Measurements from ENCODE around the gene KAT6B.

Gene KAT6B

DNA sequence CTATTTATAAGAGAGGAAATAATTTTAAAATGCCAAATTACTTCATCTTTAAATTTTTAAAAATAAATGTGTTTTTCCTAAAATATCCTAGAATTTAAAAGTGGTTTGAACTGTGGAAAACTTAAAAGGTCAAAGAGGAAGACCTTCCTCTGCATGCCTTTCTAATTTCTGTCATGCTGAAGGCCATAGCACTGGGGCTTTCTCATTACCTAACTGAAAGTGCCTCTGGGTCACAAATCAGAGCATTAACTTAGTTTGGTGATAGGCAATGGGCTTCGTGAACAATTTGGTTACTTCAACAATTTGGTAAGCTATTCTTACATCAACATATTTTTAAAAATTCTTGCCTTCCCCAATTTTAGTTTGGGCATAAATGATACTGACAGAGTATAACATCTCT, 184.8 kb downstream of the KAT6B start:
- no peak overlapping the region for H3K4me2 ChIP-seq (ENCODE audit: low read length)
- no peak overlapping the region for H3K4me3 ChIP-seq (ENCODE audit: low read depth, low read length)
- no peak overlapping the region for H3K27ac ChIP-seq
- H3K9me3 ChIP-seq (ENCODE audit: control insufficient read depth, low read length): no peaks in the 10 kb centered on the region
- H3K36me3 ChIP-seq (ENCODE audit: control insufficient read depth, insufficient read depth, low read length): no peaks in the 10 kb centered on the region
- peaks cover 8% of the 10 kb centered on the region for H3K4me1 ChIP-seq
- H3K79me2 ChIP-seq: peaks cover 9% of the 10 kb centered on the region
- TF ChIP-seq, protein P1, sequence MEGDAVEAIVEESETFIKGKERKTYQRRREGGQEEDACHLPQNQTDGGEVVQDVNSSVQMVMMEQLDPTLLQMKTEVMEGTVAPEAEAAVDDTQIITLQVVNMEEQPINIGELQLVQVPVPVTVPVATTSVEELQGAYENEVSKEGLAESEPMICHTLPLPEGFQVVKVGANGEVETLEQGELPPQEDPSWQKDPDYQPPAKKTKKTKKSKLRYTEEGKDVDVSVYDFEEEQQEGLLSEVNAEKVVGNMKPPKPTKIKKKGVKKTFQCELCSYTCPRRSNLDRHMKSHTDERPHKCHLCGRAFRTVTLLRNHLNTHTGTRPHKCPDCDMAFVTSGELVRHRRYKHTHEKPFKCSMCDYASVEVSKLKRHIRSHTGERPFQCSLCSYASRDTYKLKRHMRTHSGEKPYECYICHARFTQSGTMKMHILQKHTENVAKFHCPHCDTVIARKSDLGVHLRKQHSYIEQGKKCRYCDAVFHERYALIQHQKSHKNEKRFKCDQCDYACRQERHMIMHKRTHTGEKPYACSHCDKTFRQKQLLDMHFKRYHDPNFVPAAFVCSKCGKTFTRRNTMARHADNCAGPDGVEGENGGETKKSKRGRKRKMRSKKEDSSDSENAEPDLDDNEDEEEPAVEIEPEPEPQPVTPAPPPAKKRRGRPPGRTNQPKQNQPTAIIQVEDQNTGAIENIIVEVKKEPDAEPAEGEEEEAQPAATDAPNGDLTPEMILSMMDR (IDR thresholded peaks at IDR 0.05): no peak
- H2AFZ ChIP-seq: no peak overlapping the region
- H3K9ac ChIP-seq: no peak overlapping the region
- no peaks in the 10 kb centered on the region for H3K27me3 ChIP-seq (ENCODE audit: control insufficient read depth, insufficient read depth, low read length)

DNA sequence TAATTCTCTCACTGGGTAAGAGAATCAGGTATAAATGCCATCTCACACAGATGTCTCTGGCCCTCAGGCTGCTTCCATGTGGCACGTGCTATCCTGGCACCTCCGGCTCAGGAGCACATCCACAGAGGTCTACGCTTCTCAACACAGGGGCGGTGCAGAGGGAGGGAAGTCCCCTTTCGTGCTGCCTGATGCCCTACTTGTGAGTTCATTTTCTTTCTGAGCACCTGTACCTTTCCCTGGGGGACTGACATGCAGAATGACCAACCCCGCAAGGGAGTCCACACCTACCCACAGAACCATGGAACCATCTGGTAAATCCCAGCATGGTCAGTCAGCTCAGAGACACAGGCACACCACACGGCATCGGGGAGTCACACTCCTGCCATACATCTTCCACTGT, 186.1 kb downstream of the KAT6B start:
- Histone ChIP-seq H3K4me1 (peaks cover 8% of the 10 kb centered on the region), H3K27me3 (ENCODE audit: control insufficient read depth, insufficient read depth, low read length) (no peaks in the 10 kb centered on the region), H3K4me2 (ENCODE audit: low read length) (no peak overlapping the region)

DNA sequence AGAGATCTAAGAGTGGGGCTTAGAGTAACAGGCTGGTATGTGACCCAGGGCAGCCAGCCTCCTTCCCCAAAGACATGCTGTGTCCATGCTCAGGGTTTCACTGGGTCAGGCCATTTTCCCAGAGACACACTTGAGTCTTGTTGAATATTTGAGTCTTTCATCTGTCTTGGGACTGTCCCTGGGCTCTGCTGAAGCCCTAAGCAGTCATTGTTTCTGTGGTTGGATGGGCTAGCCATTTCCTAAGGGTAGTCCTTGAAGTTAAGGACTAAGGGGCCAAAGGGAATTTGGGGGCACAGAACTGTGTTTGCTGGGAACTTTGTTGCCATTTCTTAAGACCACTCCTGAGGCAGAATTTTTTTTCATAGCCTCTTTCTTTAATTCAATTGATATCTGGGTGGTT, 186.6 kb downstream of the KAT6B start:
- Histone ChIP-seq H3K36me3 (ENCODE audit: control insufficient read depth, insufficient read depth, low read length) (no peaks in the 10 kb centered on the region), H3K9ac (no peak overlapping the region), H3K4me3 (ENCODE audit: low read depth, low read length) (no peak overlapping the region), H3K27me3 (ENCODE audit: control insufficient read depth, insufficient read depth, low read length) (no peaks in the 10 kb centered on the region), H3K4me2 (ENCODE audit: low read length) (no peak overlapping the region), H3K27ac (no peak overlapping the region), H3K9me3 (ENCODE audit: control insufficient read depth, low read length) (no peaks in the 10 kb centered on the region), H3K79me2 (peaks cover 7% of the 10 kb centered on the region), H2AFZ (no peak overlapping the region), H3K4me1 (peaks cover 8% of the 10 kb centered on the region)
- TF ChIP-seq, protein P1 (IDR thresholded peaks at IDR 0.05): no peak

More for the DNA sequence above, 186.1 kb downstream of the KAT6B start:
- no peak overlapping the region for H3K4me3 ChIP-seq (ENCODE audit: low read depth, low read length)
- no peak overlapping the region for H3K27ac ChIP-seq
- no peaks in the 10 kb centered on the region for H3K36me3 ChIP-seq (ENCODE audit: control insufficient read depth, insufficient read depth, low read length)
- H3K9ac ChIP-seq: no peak overlapping the region
- no peaks in the 10 kb centered on the region for H3K9me3 ChIP-seq (ENCODE audit: control insufficient read depth, low read length)
- TF ChIP-seq, protein P1 (IDR thresholded peaks at IDR 0.05): no peak
- peaks cover 7% of the 10 kb centered on the region for H3K79me2 ChIP-seq
- no peak overlapping the region for H2AFZ ChIP-seq

DNA sequence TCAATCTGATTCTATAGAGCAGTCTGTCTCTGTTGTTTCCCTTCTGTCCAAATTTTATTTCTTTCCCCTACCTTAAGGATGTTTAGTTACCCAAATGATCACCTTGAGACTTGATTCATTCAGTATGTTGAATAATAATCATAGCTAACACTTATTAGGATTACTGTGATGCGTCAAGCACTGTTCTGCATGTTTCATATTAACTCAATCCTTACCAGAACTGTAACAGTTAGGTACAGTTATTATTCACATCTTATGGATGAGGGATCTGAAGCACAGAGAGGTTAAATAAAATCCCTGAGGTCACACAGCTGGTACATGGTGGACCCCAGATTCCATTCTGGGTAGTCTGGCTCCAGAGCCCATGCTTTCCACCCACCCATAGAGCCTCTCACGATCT, 187.1 kb downstream of the KAT6B start:
- no peaks in the 10 kb centered on the region for H3K36me3 ChIP-seq (ENCODE audit: control insufficient read depth, insufficient read depth, low read length)
- no peaks in the 10 kb centered on the region for H3K9me3 ChIP-seq (ENCODE audit: control insufficient read depth, low read length)
- no peak overlapping the region for H3K9ac ChIP-seq
- H3K4me3 ChIP-seq (ENCODE audit: low read depth, low read length): no peak overlapping the region
- H2AFZ ChIP-seq: no peak overlapping the region
- TF ChIP-seq, protein P1 (IDR thresholded peaks at IDR 0.05): no peak
- peaks cover 7% of the 10 kb centered on the region for H3K79me2 ChIP-seq
- H3K4me1 ChIP-seq: peaks cover 8% of the 10 kb centered on the region
- H3K27me3 ChIP-seq (ENCODE audit: control insufficient read depth, insufficient read depth, low read length): no peaks in the 10 kb centered on the region
- H3K4me2 ChIP-seq (ENCODE audit: low read length): no peak overlapping the region
- no peak overlapping the region for H3K27ac ChIP-seq

DNA sequence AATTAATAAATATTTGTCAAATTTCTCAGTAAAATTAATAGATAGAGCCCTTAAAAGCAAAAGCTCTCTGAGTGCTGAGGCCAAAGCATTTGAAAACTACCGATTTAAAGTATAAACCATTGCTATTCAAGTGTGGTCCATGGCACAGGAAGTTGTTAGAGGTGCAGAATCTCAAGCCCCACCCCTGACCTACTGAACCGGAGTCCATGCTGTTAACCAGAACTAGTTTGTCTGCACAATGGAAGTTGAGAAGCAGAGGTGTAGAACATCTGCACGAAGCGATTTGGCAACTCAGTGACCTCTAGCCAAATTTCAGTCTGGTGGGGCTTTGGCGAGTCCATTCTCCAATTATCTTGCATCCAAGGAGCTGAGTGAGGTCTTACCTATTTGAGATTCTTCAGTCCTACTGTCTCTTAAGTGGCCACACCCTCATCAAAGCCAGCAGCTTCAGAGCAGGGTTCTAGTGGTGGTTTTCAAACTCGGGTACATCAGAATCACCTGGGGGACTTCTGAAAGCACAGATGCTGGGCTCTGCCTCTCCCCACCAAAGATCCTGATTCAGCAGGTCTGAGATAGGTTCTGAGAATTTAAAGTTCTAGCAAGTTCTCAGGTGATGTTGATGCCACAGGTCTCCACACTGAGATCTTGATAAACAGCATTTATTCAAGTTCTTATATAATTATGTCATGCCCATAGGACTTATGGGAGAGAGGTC, 188.3 kb downstream of the KAT6B start:
- Histone ChIP-seq H3K27me3 (ENCODE audit: control insufficient read depth, insufficient read depth, low read length) (no peaks in the 10 kb centered on the region), H3K36me3 (ENCODE audit: control insufficient read depth, insufficient read depth, low read length) (no peaks in the 10 kb centered on the region), H3K4me3 (ENCODE audit: low read depth, low read length) (no peak overlapping the region), H2AFZ (no peak overlapping the region), H3K4me1 (peaks cover 11% of the 10 kb centered on the region), H3K79me2 (peaks cover 7% of the 10 kb centered on the region), H3K4me2 (ENCODE audit: low read length) (no peak overlapping the region), H3K27ac (no peak overlapping the region), H3K9me3 (ENCODE audit: control insufficient read depth, low read length) (no peaks in the 10 kb centered on the region), H3K9ac (no peak overlapping the region)
- TF ChIP-seq, protein P1 (IDR thresholded peaks at IDR 0.05): no peak

All from parathyroid adenoma (tissue), 2 donors.